IMR-90 (cell line): ENCODE results near the gene PEX11G. TPM values are rescaled to one million over a fixed set of nuclear protein-coding genes. Genes with fewer than 3 reads are reported as not detected.

ENCODE experiments used
- ATAC-seq: fragments of 200-7000 bp; cut with Tn5 transposase; 2 replicates; pipeline ENCODE4 v1.9.1; 2020; ENCODE audit warnings: low read depth, mild to moderate bottlenecking, moderate library complexity
- BruUV-seq: library from RNA; stranded (reverse); fragments of 400-500 nt; replicated peaks from 2 replicates; lab custom pipeline; 2021; lab: Mats Ljungman, UMichigan
- CTCF ChIA-PET: fragments of 300-600 bp; formaldehyde crosslinking; extraction: SDS; loops from one replicate; lab custom pipeline; 2021; ENCODE audit warnings: antibody characterized with exemption; lab: Yijun Ruan, JAX
- POLR2A ChIA-PET: fragments of 300-600 bp; sonication (Branson Sonifier 250); formaldehyde crosslinking; loops from one replicate; lab custom pipeline; 2022; ENCODE audit warnings: antibody characterized with exemption; ENCODE audit not compliant: unreplicated experiment; lab: Charles Lee
- DNase-seq: peaks from one replicate; pipeline ENCODE4 v3.0.0; 2013
- H2AFZ ChIP-seq: replicated peaks from 2 replicates; pipeline ENCODE3; 2013; ENCODE audit warnings: low read length, mild to moderate bottlenecking; ENCODE audit not compliant: poor library complexity
- H2AK5ac ChIP-seq: 2 replicates; pipeline ENCODE4 v1.6.1; 2013; ENCODE audit warnings: low read depth, low read length, inconsistent platforms
- H2AK9ac ChIP-seq: replicated peaks from 2 replicates; pipeline ENCODE3; 2013; ENCODE audit warnings: mild to moderate bottlenecking, low read depth, low read length, moderate library complexity; ENCODE audit not compliant: poor library complexity
- H2BK120ac ChIP-seq: 2 replicates; pipeline ENCODE4 v1.6.1; 2013; ENCODE audit warnings: low read depth, low read length, inconsistent platforms
- H2BK15ac ChIP-seq: 3 replicates; pipeline ENCODE4 v1.6.1; 2013; ENCODE audit warnings: low read depth, low read length, inconsistent platforms
- H2BK20ac ChIP-seq: 2 replicates; pipeline ENCODE4 v1.6.1; 2013; ENCODE audit warnings: low read depth, mild to moderate bottlenecking, inconsistent platforms, low read length, moderate library complexity
- H2BK5ac ChIP-seq: 2 replicates; pipeline ENCODE4 v1.6.1; 2013; ENCODE audit warnings: mild to moderate bottlenecking, low read depth, low read length, inconsistent platforms; ENCODE audit not compliant: poor library complexity, severe bottlenecking
- H3K14ac ChIP-seq: replicated peaks from 2 replicates; pipeline ENCODE4 v1.6.1; 2013; ENCODE audit warnings: low read depth, low read length, inconsistent platforms
- H3K18ac ChIP-seq: 2 replicates; pipeline ENCODE4 v1.6.1; 2013; ENCODE audit warnings: low read depth, low read length, control low read depth
- H3K23ac ChIP-seq: 2 replicates; pipeline ENCODE4 v1.6.1; 2013; ENCODE audit warnings: low read depth, low read length, inconsistent platforms
- H3K27ac ChIP-seq: 2 replicates; pipeline ENCODE4 v1.5.1; 2013; ENCODE audit warnings: mild to moderate bottlenecking, control low read depth, low read length; ENCODE audit not compliant: insufficient read depth
- H3K27me3 ChIP-seq: 2 replicates; pipeline ENCODE4 v1.6.1; 2013; ENCODE audit warnings: low read length; ENCODE audit not compliant: control insufficient read depth, insufficient read depth
- H3K36me3 ChIP-seq: 2 replicates; pipeline ENCODE4 v1.6.1; 2013; ENCODE audit warnings: low read length, mixed read lengths; ENCODE audit not compliant: control insufficient read depth, insufficient read depth
- H3K4ac ChIP-seq: 2 replicates; pipeline ENCODE4 v1.6.1; 2013; ENCODE audit warnings: low read depth, low read length, inconsistent platforms
- H3K4me1 ChIP-seq: 2 replicates; pipeline ENCODE4 v1.6.1; 2013; ENCODE audit warnings: low read length, mixed read lengths; ENCODE audit not compliant: control insufficient read depth, insufficient read depth
- H3K4me2 ChIP-seq: 2 replicates; pipeline ENCODE4 v1.6.1; 2013; ENCODE audit warnings: low read depth, mild to moderate bottlenecking, control low read depth, low read length, moderate library complexity
- H3K4me3 ChIP-seq: 2 replicates; pipeline ENCODE4 v1.5.1; 2013; ENCODE audit warnings: low read depth, mild to moderate bottlenecking, control low read depth, low read length, moderate library complexity; ENCODE audit not compliant: insufficient read depth
- H3K56ac ChIP-seq: 2 replicates; pipeline ENCODE4 v1.6.1; 2013; ENCODE audit warnings: low read length, inconsistent platforms; ENCODE audit not compliant: insufficient read depth; ENCODE audit errors: extremely low read depth
- H3K79me1 ChIP-seq, 2 experiments: 2 replicates each; pipeline ENCODE4 v1.6.1; 2013; ENCODE audit warnings: low read length in 2 of 2, inconsistent platforms in 1 of 2, low read depth in 1 of 2
- H3K9ac ChIP-seq: 2 replicates; pipeline ENCODE4 v1.6.1; 2013; ENCODE audit warnings: low read depth, low read length, control low read depth
- H3K9me1 ChIP-seq: 2 replicates; pipeline ENCODE4 v1.6.1; 2013; ENCODE audit warnings: low read length, inconsistent platforms; ENCODE audit not compliant: insufficient read depth
- H3K9me3 ChIP-seq: 2 replicates; pipeline ENCODE4 v1.6.1; 2013; ENCODE audit warnings: low read length; ENCODE audit not compliant: control insufficient read depth, insufficient read depth
- H4K20me1 ChIP-seq: 2 replicates; pipeline ENCODE4 v1.6.1; 2013; ENCODE audit warnings: low read length, inconsistent platforms; ENCODE audit not compliant: insufficient read depth
- H4K5ac ChIP-seq: 2 replicates; pipeline ENCODE4 v1.6.1; 2013; ENCODE audit warnings: mild to moderate bottlenecking, low read depth, low read length, control low read depth
- H4K8ac ChIP-seq, 2 experiments: 2 replicates each; pipeline ENCODE4 v1.6.1; 2013; ENCODE audit warnings: low read depth in 2 of 2, low read length in 2 of 2, control low read depth in 1 of 2, inconsistent platforms in 1 of 2
- H4K91ac ChIP-seq: 2 replicates; pipeline ENCODE4 v1.6.1; 2013; ENCODE audit warnings: low read depth, low read length, inconsistent platforms; ENCODE audit not compliant: insufficient read depth
- BHLHE40 ChIP-seq: fragments of 150-350 bp; IDR thresholded peaks from 2 replicates; pipeline ENCODE4 v1.6.1; 2016; ENCODE audit warnings: mild to moderate bottlenecking, low read depth, low read length
- CHD1 ChIP-seq: IDR thresholded peaks from 2 replicates; pipeline ENCODE4 v1.6.1; 2012; ENCODE audit warnings: low read depth, low read length, improper control_type of control experiment
- FOS ChIP-seq: fragments of 150-350 bp; IDR thresholded peaks from 2 replicates; pipeline ENCODE4 v1.6.1; 2016; ENCODE audit warnings: low read depth, low read length
- MAFK ChIP-seq: IDR thresholded peaks from 2 replicates; pipeline ENCODE4 v1.6.1; 2012; ENCODE audit warnings: low read depth, low read length, improper control_type of control experiment
- MAZ ChIP-seq: IDR thresholded peaks from 2 replicates; pipeline ENCODE4 v1.6.1; 2012; ENCODE audit warnings: low read depth, mild to moderate bottlenecking, low read length, improper control_type of control experiment, moderate library complexity, borderline replicate concordance
- POLR2A ChIP-seq: IDR thresholded peaks from 2 replicates; pipeline ENCODE4 v1.6.1; 2012; ENCODE audit warnings: mild to moderate bottlenecking, low read depth, low read length
- RAD21 ChIP-seq: IDR thresholded peaks from 2 replicates; pipeline ENCODE4 v1.6.1; 2012; ENCODE audit warnings: low read length, improper control_type of control experiment
- RCOR1 ChIP-seq: IDR thresholded peaks from 2 replicates; pipeline ENCODE4 v1.6.1; 2012; ENCODE audit warnings: mild to moderate bottlenecking, low read length, improper control_type of control experiment; ENCODE audit not compliant: insufficient replicate concordance
- RFX5 ChIP-seq: IDR thresholded peaks from 2 replicates; pipeline ENCODE4 v1.8.0; 2012; ENCODE audit warnings: low read depth, mild to moderate bottlenecking, low read length, moderate library complexity
- SMC3 ChIP-seq: fragments of 150-350 bp; IDR thresholded peaks from 2 replicates; pipeline ENCODE4 v1.6.1; 2016; ENCODE audit warnings: low read depth, mild to moderate bottlenecking, antibody characterized with exemption, low read length, moderate library complexity
- WGBS, 2 experiments: methylation state at CpG; one replicate each; pipeline versions ENCODE4 v1.1.5 to v1.1.7; 2013; ENCODE audit warnings: missing lambda C conversion rate in 2 of 2; ENCODE audit not compliant: insufficient read length in 1 of 2; ENCODE audit errors: extremely low coverage in 2 of 2; 5-methylcytosine and 5-hydroxymethylcytosine counted together
- dilution Hi-C: fragments of 300-500 bp; cut with HindIII; formaldehyde crosslinking; loops from one replicate; pipeline ENCODE4 v1.14.3; 2018; ENCODE audit warnings: low sequenced_read_pairs; ENCODE audit not compliant: unreplicated experiment
- in situ Hi-C: fragments of 300-500 bp; cut with MboI; formaldehyde crosslinking; loops from 3 replicates; pipeline ENCODE4 v1.14.3; 2019; ENCODE audit warnings: low sequenced_read_pairs, inconsistent platforms, mixed read lengths
- intact Hi-C: fragments of 100-400 bp; cut with micrococcal nuclease; formaldehyde crosslinking; loops from 2 replicates; pipeline ENCODE4 v1.10.0; 2022
- polyA plus RNA-seq, 3 experiments: library from polyadenylated mRNA; depleted of rRNA; stranded (reverse); fragments of >200 nt; gene quantifications; 2 replicates each; pipeline ENCODE4 v1.2.3, GENCODE V29; 2012; ENCODE audit warnings: low replicate concordance in 1 of 3
- total RNA-seq: library from RNA; depleted of rRNA; stranded (reverse); fragments of >200 nt; gene quantifications from 2 replicates; pipeline ENCODE4 v1.2.3, GENCODE V29; 2012
- TF ChIP-seq, protein P1 (sequence below): fragments of 150-350 bp; IDR thresholded peaks from 2 replicates; pipeline ENCODE4 v1.6.1; 2016; ENCODE audit warnings: low read depth, mild to moderate bottlenecking, low read length, moderate library complexity, borderline replicate concordance

Gene PEX11G
- total and polyA plus RNA-seq, 2 of the 4 experiments (the other 2 are of a cell fraction): 0.72 to 1.7 TPM

DNA sequence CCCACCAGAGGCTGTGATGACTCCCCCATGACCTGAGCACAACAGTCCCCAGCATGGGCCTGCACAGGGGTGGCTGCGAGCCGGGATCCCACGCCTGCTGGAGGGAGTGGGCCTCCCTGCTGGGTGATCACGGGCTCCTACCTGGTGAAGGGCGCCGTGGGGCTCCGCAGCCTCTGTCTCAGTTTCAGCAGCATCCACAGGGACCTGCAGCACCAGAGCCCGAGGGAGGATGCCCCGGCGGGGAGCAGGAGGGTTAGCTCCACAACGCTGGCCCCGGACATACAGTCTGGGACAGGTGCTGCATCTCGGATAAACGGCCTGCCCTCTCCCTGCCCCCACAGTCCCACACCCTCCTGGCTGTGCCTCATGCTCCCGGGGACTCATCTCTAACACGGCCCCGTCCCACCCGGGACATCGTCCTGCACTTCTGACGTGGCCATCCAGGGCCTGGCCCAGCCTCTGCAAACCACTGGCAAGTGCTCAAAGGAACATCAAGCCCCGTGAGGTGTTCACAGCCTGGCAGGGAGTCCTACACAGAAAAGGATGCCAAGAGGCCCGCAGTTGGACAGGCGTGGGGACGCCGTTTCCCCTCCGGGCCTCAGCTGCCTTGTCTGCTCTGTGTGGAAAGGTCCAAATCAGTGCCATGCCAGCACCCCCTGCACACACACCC is 10.5 kb downstream of the PEX11G start:
- no peak overlapping the region for H4K8ac ChIP-seq
- H3K9me1 ChIP-seq: no peaks in the 10 kb centered on the region
- no peak overlapping the region for H3K14ac ChIP-seq
- no peak for ATAC-seq
- in situ Hi-C loops: no loop called here
- H4K20me1 ChIP-seq: no peaks in the 10 kb centered on the region
- no peak overlapping the region for H3K9ac ChIP-seq
- no TSS peak for BruUV-seq
- H3K4me1 ChIP-seq: peaks cover 2% of the 10 kb centered on the region; the same call in 1 of the 2 replicates
- no peak overlapping the region for H3K18ac ChIP-seq
- peak overlapping the region; percentile 8 for H2AFZ ChIP-seq
- H2AK9ac ChIP-seq: no peak overlapping the region
- ChIA-PET POLR2A (no interaction called here), CTCF (no interaction called here)
- no peak overlapping the region for H3K4ac ChIP-seq
- no peak overlapping the region for H2AK5ac ChIP-seq
- H2BK5ac ChIP-seq: no peak overlapping the region
- H3K27me3 ChIP-seq: no peaks in the 10 kb centered on the region
- H3K36me3 ChIP-seq: peaks cover 1% of the 10 kb centered on the region; the same call in 1 of the 2 replicates
- no peak overlapping the region for H3K23ac ChIP-seq
- no peaks in the 10 kb centered on the region for H3K79me1 ChIP-seq
- WGBS, 2 experiments: 64% methylated on average over 8 of the region's 26 CpGs; no CpG with 5 or more reads in 1 of the 2 experiments
- H3K27ac ChIP-seq: no peak overlapping the region
- no peak for DNase-seq
- H3K4me2 ChIP-seq: no peak overlapping the region
- dilution Hi-C loops: no loop called here
- H3K9me3 ChIP-seq: no peaks in the 10 kb centered on the region; the same call in 1 of the 2 replicates
- intact Hi-C loops: no loop called here
- no peak for TF ChIP-seq CHD1
- TF ChIP-seq BHLHE40: no peak
- TF ChIP-seq MAFK: no peak
- TF ChIP-seq, protein P1, sequence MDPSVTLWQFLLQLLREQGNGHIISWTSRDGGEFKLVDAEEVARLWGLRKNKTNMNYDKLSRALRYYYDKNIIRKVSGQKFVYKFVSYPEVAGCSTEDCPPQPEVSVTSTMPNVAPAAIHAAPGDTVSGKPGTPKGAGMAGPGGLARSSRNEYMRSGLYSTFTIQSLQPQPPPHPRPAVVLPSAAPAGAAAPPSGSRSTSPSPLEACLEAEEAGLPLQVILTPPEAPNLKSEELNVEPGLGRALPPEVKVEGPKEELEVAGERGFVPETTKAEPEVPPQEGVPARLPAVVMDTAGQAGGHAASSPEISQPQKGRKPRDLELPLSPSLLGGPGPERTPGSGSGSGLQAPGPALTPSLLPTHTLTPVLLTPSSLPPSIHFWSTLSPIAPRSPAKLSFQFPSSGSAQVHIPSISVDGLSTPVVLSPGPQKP: no peak
- no peak for TF ChIP-seq SMC3
- TF ChIP-seq RFX5: no peak
- no peak for TF ChIP-seq RAD21
- no peak for TF ChIP-seq RCOR1
- no peak for TF ChIP-seq POLR2A
- no peak for TF ChIP-seq MAZ
- TF ChIP-seq FOS: no peak
- H4K5ac ChIP-seq: no peak overlapping the region
- H2BK20ac ChIP-seq: no peak overlapping the region
- no peak overlapping the region for H2BK120ac ChIP-seq
- no peak overlapping the region for H2BK15ac ChIP-seq
- no peak overlapping the region for H3K56ac ChIP-seq
- H3K4me3 ChIP-seq: no peak overlapping the region
- H4K91ac ChIP-seq: no peak overlapping the region
